ENCODE results near the gene STRIP1. TPM values are rescaled to one million over a fixed set of nuclear protein-coding genes. Genes with fewer than 3 reads are reported as not detected.
A peak's percentile ranks its signal among the peaks of the same experiment; 100 is the strongest.

Gene STRIP1
- total and polyA plus RNA-seq, 2 of the 8 experiments (the other 6 are each of a cell fraction or from before 2014, with no cell fraction given): 21.3 to 45.6 TPM

DNA sequence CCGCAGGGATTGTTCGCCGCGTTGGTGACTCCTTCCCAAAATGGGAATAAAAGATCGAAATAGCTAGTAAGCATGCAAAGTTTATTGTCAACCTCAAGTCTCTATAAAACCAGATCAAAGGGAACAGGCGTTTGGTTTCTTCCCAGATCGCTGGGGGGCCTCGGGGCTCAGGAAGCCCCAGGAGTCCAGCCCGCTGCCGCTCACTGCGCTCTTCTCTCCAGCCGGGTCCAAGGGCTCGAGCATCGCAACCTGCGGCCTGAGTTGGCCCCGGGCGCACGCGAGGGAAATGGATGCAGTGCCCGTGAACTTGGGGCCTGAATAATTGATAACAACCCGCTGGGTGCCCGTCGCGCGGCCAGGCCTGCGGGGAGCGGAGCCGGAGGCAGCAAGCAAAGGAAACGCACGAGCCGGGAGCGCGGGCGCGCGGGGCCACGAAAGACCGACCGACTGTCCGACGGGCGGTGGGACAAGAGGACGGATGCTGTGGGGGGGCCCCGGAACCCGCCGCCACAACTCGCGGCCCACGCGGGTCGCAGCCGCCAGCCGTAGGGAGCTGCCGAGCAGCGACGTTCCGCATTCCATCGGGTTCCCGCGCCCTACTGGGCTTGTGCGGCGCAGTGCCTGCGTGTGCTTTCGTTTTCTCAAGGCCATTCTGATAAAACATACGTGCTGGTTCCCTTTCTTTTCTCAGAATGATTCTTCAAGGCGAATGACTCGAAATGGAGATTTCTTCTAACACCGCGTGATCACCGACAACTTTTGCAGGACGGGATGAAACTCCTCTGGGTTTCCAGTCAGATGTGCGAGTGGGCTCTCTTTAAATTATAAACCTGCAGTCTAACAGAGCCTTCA, 50.0 kb downstream of the STRIP1 start (continued):
- TF ChIP-seq CTBP2 (IDR thresholded peaks at IDR 0.05; ENCODE audit: borderline replicate concordance, insufficient read depth, insufficient read length, low read length): peak; percentile 51
